Stimulated activated CD4-positive, alpha-beta T cell treated with anti-CD3 and anti-CD28 coated beads, TNF-alpha, amount 100 ng/mL, for 1 hour (primary cell): ENCODE measurements around the gene IYD.
"Not testable (repeated sequence)": the region's sequence is repeated elsewhere in the genome, so short reads cannot be mapped to it uniquely, and the experiment has no call there.

Experiments used
- DNase-seq, 3 donors: peaks; one replicate each; pipeline ENCODE4 v3.0.0-alpha.2; 2020; ENCODE audit warnings: low read depth in 3 of 3, low spot score in 1 of 3

Gene IYD

DNA sequence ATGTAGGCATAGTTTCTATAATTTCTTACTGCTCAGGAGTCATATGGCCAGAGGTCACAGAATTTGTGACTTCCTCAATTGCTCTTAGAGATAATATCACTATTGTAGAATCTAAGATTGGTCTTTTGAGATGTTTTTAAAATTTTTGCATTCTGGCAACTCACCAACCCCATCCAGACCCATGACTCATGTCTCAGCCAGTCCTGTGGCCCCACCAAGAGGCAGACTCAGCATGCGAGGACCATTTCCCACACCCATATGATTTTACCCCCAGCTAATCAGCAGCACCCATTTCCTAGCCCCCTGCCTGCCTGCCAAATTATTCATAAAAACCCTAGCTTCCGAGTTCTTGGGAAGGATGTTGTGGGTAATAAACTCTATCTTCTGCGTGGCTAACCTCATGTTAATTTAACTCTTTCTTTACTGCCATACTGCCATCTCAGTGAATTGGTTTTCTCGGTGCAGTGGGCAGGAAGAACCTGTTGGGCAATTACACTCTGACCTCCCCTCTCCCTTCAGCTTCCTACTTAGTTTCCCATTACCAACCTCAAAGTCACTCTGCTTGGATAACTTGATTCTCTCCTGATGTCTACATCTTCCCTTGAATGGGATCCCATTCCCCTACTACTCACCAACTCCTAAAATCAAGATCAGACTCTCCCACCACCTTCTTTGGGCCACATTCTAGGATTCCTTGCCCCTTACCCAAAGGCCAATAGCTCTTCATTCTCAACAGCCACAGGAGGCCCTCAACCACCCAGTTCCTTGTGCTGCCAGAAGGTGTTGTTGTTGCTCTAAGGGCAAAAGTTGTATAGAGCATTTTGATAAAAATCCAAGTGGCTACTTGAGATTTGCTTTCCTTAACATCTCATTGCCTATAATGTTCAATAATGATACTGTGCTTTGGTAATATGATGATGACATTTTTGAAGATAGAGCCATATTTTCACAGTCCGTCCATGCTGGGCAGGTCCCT, 16.2 kb upstream of the IYD start:
- DNase-seq: no peak

DNA sequence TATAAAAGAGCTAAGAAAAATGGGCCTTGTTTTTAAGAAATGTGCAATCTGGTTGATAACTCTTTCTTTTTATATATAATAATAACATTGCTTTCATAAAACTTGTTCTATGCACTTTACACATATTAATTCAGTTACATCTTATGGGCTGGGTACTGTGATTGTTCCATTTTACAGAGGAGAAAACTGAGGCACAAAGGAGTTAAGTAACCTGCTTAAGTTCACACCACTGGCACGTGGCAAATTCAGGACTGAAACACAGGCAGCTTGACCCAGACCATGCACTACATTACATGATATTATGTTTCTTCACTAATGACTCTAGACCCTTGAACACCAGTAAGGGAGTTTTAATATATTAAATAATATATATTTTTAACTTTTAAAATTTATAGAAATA, 15.4 kb upstream of the IYD start:
- DNase-seq: no peak

DNA sequence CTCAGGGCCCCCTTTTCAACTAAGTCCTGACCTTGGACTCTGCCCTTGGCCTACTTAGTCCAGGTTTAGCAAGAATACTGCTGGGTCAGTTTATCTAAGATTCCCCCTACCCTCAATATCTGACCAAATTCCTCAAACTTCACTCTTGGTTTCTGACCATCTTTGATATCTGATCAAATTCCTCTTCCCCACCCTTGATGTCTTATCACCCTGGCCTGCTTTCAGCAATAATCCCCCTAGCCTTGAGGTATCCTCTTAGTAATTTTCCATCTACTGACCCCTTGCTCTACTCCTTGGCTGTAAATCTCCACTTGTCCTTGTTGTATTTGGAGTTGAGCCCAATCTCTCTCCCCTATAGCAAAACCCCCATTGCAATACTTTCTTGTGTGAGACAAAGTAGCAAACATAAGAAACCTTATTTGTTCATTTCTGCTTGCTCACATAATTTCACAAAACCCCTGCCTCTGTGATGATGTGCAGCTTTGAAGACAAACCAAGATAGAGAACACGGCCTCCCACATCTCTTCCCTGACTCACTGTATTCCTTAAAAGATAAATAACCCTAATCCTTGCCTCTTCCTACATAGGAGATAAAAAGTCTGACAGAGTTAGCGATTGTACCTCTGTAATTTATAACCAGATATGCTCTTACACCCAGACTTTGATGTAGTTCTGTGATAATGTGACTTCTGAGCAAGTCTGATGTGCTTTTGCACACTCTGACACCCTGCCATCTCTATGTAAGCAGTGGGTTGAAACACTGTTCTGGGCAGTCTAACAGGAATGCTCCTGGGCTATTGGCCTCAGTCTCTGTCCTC, 13.8 kb upstream of the IYD start:
- no peak for DNase-seq

DNA sequence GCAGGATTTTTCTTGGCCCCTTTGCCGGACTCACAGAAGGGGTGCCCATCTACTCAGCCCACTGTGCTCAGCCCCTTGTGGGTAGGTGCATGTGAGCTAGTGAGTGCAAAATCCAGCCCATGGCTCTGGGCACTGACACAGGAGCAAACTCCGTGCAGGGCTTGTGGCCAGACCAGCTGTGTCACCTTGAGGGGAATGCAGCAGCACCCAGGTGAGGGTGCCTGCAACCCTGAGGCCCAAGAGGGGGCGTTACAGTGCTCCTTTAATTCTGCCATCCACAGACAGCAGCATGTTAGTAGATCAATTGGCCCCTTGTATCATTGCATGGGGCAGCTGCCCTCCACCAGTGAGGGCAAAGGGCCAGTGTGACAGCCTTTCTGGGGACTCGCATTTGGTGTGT, 12.9 kb upstream of the IYD start:
- no peak for DNase-seq

DNA sequence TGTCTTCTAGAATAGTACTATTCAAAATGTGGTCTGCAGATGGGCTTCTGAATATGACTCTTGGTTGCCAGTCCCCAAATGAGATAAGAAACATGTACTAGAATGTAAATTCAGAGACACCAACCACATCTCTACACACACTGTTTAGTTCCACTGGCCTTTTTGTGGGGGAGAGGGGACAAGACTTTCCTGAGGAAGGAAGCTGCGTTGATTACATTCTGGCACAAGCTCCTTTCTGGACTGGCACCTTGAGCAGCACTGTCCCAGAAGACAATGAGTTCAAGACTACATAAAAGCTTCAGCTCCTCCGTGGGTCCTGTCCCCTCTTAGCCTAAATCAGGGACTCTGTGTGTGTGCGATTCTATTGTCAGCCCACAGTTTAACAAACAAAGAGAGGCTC, 6.9 kb upstream of the IYD start:
- DNase-seq: no peak

DNA sequence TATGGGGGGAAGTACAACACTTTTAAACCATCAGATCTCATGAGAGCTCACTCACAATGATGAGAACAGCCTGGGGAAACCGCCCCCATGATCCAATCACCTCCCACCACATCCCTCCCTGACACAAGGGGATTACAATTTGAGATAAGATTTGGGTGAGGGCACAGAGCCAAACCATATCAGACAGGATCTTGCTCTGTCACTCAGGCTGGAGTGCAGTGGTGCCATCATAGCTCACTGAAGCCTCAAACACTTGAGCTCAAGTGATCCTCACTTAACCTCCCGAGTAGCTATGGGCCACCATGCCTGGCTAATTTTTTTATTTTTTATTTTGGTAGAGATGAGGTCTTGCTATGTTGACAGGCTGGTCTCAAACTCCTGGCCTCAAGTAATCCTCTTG, 5.1 kb upstream of the IYD start:
- DNase-seq: no peak

DNA sequence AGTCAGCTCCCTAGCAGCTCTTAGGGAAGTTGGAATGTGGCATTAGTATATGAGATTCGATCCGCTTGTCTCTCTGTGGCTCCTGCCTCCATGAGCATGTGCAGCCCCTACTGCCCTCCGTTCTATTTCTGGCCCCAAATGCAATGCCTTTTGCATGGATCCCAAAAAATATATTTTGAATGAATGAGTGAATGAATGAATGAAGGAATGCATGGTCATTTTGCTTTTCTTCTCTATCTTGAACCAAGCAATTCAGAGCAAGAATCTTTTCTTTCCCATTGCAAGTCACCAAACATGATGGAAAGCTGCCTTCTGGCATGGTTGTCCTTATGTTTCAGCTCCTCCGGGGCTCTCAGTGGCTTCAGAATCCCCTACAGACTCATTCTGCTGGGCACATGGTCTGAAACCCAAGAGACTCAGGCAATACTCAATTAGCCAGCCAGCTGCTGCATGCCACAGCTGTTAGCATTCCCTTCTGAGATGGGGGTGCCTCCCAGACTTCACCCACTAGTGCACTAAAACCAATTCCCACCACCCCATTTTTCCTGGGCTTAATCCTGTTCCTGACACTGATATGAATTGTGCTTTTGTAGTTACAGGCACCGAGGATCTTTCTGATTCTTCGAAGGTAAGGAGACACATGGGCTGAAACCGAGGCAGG, 2.6 kb upstream of the IYD start:
- no peak for DNase-seq

DNA sequence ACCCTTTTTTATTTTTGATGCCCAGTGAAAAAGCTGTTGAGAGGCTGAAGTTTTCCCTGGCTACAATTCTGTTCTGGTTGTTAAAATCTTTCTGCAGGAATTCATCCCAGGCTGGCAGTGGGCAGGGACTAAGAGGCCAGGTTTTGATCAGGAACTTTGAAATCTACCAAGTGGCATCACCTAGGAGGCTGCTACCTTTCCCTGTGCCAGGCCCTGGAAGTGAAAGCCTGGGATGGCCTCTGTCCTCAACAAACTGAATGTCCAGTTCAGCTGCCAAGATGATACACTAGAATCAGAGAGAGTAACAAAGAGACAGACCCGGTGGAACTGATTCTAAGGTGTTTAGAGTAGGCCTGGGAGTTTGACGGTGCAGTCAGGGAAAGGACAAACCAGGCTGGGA, 596 bp downstream of the IYD start:
- DNase-seq: no peak

DNA sequence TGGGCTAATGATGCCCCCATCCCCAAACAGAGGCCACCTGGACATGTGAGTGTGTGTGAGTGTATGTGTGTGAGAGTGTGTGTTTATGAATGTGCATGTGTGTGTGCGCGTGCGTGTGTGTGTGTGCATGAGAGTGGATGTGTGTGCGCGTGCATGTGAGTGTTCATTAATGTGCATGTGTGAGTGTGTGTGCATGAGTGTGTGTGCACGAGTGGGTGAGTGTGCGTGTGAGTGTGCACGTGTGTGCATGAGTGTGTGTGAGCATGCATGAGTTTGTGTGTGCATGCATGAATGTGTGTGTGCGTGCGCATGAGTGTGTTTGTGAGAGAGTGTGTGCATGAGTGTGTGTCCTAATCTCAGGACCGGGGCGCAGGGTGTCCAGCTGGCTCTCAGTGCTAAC, 1.3 kb downstream of the IYD start:
- DNase-seq: no peak

DNA sequence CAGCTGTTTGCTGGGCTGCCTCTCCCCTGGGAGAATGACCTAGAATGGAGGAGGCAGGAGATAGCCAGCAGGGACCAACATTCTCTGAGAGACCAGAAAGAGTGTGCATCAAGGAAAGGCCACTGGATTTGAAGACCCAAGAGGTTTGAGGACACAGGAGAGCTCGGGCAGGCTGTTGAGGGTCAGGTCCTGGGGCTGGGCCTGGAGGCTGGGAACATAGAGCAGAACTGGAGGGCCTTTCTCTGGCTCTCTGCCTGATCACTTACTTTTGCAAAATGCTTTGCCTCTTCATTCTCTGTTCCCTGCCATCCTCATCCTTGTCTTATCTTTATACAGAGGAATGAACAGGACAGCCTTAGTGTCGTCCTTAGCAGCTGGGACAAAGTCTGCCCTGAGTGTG, 2.5 kb downstream of the IYD start:
- no peak for DNase-seq

DNA sequence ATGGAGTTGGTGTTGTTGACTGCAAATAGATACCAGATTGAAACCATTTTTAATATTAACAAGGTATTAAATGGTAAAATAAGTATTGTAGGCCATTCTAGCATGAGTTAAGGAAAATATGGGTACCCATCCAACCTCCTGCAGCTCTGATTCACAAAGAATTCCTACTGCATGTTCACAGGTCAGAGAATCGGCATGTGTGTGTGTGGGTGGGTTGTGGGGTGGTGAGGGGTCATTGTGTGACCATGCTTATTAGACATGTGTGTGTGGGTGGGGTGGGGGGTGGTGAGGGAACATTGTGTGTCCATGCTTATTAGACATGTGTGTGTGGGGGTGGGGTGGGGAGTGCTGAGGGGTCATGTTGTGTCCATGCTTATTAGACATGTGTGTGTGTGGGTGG, 3.2 kb downstream of the IYD start:
- DNase-seq: no peak

DNA sequence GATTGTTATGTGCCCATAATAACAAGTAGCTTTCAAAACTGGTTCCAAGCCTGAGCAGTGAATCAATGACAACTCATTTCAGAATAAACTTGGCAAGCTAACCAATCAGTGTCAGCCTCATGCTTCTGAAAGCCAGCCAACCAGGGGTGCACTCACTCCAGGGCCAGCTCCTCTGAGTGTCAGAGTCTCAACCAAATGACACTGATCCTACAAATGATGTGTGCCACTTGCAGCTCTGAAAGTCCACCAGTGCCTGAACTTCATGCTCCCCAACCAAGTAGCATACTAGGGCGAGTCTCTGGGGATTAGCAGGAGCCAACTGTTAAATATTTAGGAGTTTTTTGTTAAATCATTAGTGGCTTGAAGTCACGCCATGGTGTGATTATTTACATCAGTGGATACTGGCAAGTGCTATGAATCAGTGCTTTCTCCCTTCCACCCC, 4.5 kb downstream of the IYD start:
- no peak for DNase-seq

DNA sequence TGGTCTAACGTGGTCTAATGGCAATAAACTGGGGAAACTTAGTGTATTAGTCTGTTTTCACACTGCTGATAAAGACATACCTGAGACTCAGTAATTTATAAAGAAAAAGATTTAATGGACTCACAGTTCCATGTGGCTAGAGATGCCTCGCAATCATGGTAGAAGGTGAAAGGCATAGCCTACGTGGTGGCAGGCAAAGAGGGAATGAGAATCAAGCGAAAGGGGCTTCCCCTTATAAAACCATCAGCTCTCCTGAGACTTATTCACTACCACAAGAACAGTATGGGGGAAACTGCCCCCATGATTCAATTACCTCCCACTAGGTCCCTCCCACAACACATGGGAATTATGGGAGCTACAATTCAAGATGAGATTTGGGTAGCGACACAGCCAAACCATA, 5.5 kb downstream of the IYD start:
- not testable (repeated sequence) for DNase-seq

DNA sequence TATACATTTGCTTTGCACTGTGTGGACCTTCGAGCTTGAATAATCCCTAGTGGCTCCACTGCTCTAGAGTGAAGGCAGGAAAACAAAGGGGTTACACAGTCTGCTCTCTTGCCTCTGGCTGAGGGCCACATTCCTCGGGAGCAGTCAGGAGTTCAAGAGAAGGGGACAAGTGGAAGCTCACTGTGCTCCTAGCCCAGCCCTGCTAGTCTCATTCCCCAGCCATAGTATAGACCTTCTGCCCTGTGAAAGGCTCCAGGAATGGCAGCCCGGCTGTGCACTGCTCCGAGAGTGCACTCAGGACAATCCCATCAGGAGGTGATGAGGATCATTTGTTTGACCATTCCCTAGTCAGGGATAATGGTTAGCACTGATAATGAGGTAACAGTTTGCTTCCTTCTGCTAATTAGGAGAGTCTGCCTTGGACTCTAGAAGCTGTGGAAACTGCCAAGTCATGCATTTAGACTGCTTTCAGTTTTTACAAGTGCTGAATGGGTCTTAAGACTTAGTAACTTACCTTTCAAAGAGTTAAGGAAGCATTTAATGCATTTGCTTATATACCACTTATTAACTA, 8.5 kb downstream of the IYD start:
- no peak for DNase-seq

DNA sequence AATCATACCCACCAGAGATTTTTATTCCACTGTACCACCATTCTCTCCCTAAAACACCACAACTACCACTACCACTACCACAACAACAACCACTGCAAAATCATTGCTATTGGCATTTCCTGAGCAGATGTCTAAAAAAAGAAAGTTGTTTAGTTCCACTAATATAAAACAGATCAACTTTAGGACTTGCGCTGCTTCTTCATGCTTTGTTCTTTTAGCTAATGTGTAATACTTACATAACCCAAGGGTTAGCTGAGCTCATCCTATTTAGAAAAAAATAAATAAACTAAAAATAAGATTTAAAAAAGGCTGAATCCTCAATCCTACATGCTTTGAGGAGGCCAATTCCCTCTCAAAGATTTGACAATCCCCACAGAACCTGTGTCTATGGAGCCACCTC, 11.4 kb downstream of the IYD start:
- no peak for DNase-seq

DNA sequence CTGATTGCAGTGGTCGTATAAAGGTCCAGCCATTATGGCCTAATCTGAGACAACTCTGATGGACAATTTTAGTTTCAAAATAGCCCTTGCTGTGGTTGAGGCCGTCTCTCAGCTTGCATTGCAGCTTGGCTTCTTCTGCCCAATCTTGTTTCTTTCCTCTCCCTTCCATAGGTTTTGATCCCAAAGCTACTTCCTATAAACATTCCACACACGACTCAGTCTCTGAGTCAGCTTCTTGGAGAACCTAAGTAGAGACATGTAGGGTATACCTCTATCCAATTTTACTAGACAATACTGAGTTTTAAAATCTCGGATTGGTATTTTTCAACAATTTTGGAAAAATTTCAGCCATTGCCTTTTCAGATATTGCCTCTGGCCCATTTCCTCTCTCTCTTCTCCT, 13.4 kb downstream of the IYD start:
- no peak for DNase-seq

DNA sequence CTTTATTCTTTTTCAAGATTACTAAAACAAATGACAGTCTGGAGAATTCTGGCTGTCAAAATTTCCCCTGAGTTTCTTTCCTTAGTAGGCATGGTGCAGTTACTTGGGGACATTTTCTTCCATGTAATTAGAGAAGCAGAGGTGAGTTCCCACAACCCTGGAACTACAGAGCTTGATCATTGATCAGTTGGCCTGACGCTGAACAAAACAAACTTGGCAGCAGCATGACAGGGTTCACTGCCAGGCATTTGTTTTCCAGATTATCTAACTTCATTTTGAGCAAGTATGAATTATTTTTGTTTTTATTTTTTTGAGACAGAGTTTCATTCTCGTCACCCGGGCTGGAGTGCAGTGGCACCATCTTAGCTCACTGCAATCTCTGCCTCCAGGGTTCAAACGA, 22.6 kb downstream of the IYD start:
- no peak for DNase-seq

DNA sequence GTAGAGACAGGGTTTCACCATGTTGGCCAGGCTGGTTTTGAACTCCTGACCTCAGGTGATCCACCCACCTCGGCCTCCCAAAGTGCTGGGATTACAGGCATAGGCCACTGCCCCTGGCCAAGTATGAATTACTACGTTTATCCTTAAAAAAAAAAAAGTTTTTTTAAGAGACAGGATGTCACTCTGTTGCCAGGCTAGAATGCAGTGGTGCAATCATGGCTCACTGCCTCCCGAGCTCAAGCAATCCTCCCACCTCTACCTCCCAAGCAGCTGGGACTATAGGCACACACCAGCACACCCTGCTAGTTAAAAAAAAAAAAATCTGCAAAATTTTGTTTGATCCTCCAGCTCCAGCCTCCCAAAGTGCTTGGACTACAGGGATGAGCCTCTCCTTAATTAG, 23.1 kb downstream of the IYD start:
- no peak for DNase-seq

DNA sequence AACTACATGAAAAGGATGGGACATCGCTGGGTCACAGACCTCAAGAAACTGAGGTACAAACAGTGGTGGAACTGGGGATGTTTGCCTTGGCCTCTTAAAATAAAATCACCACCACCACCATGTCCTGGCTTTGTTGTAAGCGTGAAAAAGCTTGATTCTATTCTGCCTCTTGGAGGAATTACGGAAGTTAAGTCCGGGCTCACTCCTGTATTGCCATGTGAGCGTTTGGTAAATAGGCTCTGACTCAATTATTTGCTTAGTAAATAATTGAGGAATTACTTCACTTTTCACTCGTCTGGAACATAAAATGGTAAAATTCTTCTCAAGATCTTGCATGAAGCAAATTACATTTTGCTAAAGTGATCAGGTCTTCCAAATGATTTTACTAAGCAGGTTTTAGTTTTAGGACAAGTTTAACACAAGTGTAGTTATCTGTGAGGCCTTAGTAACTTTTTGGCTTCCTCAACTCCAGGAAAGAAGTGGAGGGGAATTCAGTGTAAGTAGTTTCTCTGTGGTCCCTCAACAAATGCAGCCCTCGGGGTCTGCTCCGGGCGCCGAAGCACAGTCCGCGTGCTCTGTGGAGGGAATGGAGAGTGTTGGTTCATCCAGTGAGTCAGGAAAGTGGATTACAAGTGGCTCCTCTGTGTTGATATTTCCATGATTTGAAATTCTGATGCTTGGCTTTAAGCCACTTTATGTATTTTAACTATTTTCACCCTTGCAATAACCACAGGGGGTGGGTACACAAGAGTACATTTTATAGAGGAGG, 23.8 kb downstream of the IYD start:
- no peak for DNase-seq

DNA sequence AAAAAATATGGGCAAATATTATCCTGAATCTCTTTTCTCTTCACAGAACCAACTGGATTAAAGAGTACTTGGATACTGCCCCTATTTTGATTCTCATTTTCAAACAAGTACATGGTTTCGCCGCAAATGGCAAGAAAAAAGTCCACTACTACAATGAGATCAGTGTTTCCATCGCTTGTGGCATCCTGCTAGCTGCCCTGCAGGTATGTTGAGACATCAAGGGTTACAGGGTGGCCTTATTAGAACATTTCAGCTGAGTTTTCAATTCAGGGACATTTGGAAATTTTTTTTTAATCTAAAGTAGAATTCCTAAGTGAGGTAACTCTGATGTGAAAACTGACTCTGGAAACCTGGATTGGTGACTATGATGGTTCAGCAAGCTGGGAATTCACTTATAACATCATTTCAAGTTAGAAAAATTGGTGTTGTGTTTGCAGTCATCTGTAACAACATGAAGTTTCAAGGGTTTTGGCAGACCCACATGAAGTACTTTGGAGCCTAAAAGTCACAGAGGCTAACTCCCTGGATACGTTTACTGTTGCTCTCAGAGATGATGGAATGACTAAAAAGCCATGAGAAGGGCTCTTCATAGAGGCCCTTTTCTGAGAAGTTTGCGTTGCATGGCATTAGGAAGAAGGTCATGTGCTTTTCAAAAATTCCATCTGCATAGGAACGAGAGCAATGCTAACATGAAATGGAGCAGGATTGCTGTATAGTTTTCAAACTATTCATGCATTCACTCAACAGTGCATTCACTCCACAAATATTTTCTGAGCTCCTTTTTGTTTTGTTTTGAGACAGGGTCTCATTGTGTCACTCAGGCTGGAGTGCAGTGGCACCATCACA, 25.5 kb downstream of the IYD start:
- no peak for DNase-seq
